ENCODE data around the gene MYH6.
"Not testable (repeated sequence)": the region's sequence is repeated elsewhere in the genome, so short reads cannot be mapped to it uniquely, and the experiment has no call there.

MYH6 gene

GRCh38 chr14:23414254-23414653 is 6.2 kb upstream of the MYH6 start:
- no peak for DNase-seq

GRCh38 chr14:23413681-23414080 is 5.6 kb upstream of the MYH6 start:
- no peak for DNase-seq

GRCh38 chr14:23411563-23412525 is 3.8 kb upstream of the MYH6 start:
- DNase-seq, result no peak

- no peak for DNase-seq
Observed at GRCh38 chr14:23409966-23410635, 2.0 kb upstream of the MYH6 start.

GRCh38 chr14:23409475-23409874 is 1.4 kb upstream of the MYH6 start:
- DNase-seq, result no peak

GRCh38 chr14:23408307-23408630 is 196 bp upstream of the MYH6 start:
- DNase-seq, result no peak

GRCh38 chr14:23406725-23407355 is 1.2 kb downstream of the MYH6 start:
- DNase-seq, result no peak

- DNase-seq, result no peak
Observed at GRCh38 chr14:23406244-23406643, 1.8 kb downstream of the MYH6 start.

GRCh38 chr14:23405516-23406025 is 2.5 kb downstream of the MYH6 start:
- DNase-seq, result no peak

GRCh38 chr14:23405096-23405495 is 3.0 kb downstream of the MYH6 start:
- no peak for DNase-seq

GRCh38 chr14:23404331-23404900 is 3.7 kb downstream of the MYH6 start:
- no peak for DNase-seq

GRCh38 chr14:23403908-23404307 is 4.2 kb downstream of the MYH6 start:
- DNase-seq, result no peak

GRCh38 chr14:23403139-23403438 is 5.0 kb downstream of the MYH6 start:
- no peak for DNase-seq

GRCh38 chr14:23402296-23403138 is 5.6 kb downstream of the MYH6 start:
- no peak for DNase-seq

GRCh38 chr14:23401291-23401690 is 6.8 kb downstream of the MYH6 start:
- DNase-seq, result no peak

GRCh38 chr14:23400496-23401149 is 7.5 kb downstream of the MYH6 start:
- not testable (repeated sequence) for DNase-seq

GRCh38 chr14:23399591-23399990 is 8.5 kb downstream of the MYH6 start:
- DNase-seq, result no peak

GRCh38 chr14:23399136-23399535 is 8.9 kb downstream of the MYH6 start:
- no peak for DNase-seq

GRCh38 chr14:23398348-23398747 is 9.7 kb downstream of the MYH6 start:
- DNase-seq, result no peak

GRCh38 chr14:23396781-23397407 is 11.2 kb downstream of the MYH6 start:
- no peak for DNase-seq

GRCh38 chr14:23396126-23396525 is 11.9 kb downstream of the MYH6 start:
- no peak for DNase-seq

Measured in cortex of kidney (tissue), 1 donor.